Glomerular endothelial cell (primary cell): ENCODE data around the gene SHKBP1. TPM values are rescaled to one million over a fixed set of nuclear protein-coding genes. Genes with fewer than 3 reads are reported as not detected.

Source experiments
- DNase-seq: peaks from one replicate; pipeline ENCODE4 v3.0.0-alpha.2; 2011; ENCODE audit warnings: low read depth, low spot score; ENCODE audit errors: extremely low read depth
- total RNA-seq: library from RNA; depleted of rRNA; stranded (reverse); fragments of >200 nt; gene quantifications from 2 replicates; pipeline ENCODE4 v1.2.3, GENCODE V29; 2015

The SHKBP1 gene
- total RNA-seq, 1 donor from 2014 or later, result 91.4 TPM

DNA sequence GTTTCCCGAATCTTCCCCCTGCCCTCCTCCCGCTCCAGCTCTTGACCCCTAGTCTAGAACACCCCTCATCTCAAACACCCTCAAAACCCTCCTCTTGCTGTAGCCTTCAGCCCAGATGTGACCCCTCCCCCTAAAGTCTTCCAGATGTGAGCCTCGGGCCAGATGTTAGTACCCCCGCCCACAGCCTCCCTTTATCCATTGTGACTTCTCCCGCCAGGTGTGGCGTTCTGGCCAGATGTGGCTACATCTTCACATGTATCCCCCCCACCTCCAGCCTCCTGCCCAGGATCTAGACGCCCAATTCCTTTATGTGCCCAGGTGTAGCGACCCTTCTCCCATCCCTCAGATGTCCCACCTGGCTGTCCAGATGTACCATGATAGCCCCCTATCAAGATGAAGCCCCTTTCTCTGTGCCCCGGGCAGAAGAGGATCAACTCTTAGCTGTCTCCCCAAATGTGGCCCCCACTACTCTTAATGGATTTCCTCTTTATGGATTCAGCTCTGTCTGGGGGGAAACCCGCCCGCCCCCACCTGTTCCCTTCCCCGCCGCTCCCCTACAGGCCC is 24.0 kb downstream of the SHKBP1 start:
- DNase-seq, result no peak

DNA sequence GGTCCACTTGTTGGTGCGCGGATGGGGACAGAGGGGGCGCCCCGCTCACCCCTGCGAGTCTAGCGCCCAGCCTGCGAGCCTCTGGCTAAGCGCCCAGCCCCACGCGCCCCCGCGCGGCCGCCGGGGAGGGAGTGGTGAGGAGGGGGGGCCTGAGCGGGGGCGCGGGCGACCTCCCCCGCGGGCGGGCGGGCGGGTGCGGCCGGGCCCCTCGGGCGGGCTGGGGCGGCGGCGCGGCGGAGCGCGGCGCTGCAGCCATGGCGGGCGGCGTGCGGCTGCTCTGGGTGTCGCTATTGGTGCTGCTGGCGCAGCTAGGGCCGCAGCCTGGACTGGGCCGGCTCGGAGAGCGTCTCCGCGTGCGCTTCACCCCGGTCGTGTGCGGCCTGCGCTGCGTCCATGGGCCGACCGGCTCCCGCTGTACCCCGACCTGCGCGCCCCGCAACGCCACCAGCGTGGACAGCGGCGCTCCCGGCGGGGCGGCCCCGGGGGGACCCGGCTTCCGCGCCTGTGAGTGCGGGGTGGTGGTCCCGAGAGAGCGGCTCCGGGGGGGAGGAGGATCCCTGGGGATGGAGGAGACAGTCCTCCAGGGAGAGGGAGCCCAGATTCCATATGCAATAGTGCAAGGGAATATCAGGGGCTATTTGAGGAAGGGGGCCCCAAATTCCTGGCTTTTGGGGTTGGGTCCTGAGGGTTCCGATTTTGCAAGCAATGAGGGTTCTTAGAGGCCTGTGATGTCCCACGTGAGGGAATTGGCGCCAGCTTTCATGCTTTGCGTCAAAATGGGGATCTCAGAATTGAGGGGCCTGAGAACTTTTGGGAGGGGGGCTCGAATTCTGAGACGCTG is 24.7 kb downstream of the SHKBP1 start, which contains the start of gene LTBP4:
Gene LTBP4, plus strand, starts transcription at position 236 of the 841 bp plus-strand sequence. Its CDS starts 19 bp downstream, at position 255.
- DNase-seq, result no peak

GRCh38 chr19:40603071-40603388 is 26.4 kb downstream of the SHKBP1 start:
- DNase-seq, result no peak

GRCh38 chr19:40603389-40604170 is 26.9 kb downstream of the SHKBP1 start:
- no peak for DNase-seq

- DNase-seq, result no peak
Observed at GRCh38 chr19:40604171-40604646, 27.5 kb downstream of the SHKBP1 start.

DNA sequence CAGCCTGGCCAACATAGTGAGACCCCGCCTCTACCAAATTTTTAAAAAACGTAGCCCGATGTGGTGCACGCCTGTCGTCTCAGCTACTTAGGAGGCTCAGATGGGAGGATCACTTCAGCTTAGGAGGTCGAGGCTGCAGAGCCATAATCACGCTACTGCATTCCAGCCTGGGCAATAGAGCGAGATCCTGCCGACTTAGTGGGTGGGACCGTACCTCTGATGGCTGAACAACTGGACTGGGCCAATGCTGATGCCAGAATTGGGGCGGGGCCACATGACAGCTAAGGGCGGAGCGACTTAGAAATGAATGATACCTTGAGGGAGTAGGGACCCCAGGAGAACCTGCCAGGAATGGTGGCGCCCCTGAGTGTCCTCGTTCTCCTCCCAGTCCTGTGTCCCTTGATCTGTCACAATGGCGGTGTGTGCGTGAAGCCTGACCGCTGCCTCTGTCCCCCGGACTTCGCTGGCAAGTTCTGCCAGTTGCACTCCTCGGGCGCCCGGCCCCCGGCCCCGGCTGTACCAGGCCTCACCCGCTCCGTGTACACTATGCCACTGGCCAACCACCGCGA is 28.1 kb downstream of the SHKBP1 start:
- no peak for DNase-seq

GRCh38 chr19:40605216-40605971 is 28.7 kb downstream of the SHKBP1 start:
- DNase-seq, result no peak

GRCh38 chr19:40607311-40608239 is 30.9 kb downstream of the SHKBP1 start:
- DNase-seq, result no peak

GRCh38 chr19:40608240-40608621 is 31.6 kb downstream of the SHKBP1 start:
- no peak for DNase-seq

GRCh38 chr19:40608957-40609356 is 32.3 kb downstream of the SHKBP1 start:
- no peak for DNase-seq

- DNase-seq, result no peak
Observed at GRCh38 chr19:40609561-40610395, 33.1 kb downstream of the SHKBP1 start.

DNA sequence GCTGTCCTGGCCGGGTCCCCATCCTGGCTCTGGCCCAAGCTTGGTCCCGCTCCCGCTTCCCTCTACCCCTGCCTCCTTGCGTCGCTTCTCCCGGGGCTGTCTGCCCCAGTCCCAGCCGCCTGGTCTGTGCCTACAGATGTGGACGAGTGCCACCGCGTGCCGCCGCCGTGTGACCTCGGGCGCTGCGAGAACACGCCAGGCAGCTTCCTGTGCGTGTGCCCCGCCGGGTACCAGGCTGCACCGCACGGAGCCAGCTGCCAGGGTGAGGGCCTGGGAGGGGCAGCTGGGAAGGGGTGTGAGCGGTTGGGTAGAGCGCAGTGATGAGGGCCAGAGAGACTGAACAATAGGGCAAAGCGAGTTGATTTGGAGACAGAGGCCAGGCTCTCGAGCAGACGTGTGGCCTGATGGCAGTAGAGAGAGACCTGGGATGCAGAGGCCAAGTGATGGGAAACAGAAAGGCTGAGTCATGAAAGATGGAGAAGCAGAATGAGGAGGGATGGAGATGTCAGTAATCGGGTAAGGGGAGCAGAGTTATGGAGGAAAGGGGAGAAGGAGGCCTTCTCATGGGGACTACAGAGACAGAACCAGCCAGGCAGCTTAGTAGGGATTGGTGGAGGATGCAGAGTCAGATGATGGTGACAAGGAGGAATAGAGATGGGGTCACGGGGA is 33.9 kb downstream of the SHKBP1 start:
- no peak for DNase-seq

DNA sequence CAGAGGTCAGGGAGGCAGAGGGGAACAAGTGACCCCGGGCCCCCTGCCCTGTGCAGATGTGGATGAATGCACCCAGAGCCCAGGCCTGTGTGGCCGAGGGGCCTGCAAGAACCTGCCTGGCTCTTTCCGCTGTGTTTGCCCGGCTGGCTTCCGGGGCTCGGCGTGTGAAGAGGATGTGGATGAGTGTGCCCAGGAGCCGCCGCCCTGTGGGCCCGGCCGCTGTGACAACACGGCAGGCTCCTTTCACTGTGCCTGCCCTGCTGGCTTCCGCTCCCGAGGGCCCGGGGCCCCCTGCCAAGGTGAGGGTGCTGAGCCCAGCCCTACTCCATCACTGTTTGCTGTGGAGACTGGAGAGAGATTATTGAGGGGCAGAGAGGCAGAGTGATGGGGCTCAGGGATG is 34.4 kb downstream of the SHKBP1 start:
- no peak for DNase-seq

DNA sequence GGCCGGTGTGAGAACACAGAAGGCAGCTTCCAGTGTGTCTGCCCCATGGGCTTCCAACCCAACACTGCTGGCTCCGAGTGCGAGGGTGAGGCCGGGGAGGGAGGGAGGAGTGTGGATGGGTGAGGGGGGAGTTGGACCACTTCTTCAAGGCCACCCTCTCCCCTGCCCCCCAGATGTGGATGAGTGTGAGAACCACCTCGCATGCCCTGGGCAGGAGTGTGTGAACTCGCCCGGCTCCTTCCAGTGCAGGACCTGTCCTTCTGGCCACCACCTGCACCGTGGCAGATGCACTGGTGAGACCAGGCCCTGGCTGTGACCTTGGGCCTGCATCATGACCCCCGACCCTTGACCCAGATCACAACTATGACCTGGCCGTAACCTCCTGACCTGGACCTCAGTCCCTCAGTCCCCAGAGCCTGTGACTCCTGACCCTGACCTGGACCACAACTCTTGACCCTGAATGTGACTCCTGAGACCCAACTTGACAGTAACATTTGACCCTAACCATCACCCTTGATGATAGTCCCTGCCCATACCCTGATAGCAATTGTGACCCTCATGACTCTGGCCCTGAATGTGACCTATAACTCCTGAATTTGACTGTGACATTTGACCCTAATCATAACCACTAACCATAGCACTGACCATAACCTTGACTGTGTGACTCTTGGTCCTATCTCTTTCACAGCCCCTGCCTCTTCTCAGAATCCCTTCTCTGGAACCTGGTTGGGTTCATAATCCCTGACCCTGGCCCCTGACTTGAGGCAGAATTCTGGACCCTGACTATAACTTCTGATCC is 35.4 kb downstream of the SHKBP1 start:
- DNase-seq, result no peak

DNA sequence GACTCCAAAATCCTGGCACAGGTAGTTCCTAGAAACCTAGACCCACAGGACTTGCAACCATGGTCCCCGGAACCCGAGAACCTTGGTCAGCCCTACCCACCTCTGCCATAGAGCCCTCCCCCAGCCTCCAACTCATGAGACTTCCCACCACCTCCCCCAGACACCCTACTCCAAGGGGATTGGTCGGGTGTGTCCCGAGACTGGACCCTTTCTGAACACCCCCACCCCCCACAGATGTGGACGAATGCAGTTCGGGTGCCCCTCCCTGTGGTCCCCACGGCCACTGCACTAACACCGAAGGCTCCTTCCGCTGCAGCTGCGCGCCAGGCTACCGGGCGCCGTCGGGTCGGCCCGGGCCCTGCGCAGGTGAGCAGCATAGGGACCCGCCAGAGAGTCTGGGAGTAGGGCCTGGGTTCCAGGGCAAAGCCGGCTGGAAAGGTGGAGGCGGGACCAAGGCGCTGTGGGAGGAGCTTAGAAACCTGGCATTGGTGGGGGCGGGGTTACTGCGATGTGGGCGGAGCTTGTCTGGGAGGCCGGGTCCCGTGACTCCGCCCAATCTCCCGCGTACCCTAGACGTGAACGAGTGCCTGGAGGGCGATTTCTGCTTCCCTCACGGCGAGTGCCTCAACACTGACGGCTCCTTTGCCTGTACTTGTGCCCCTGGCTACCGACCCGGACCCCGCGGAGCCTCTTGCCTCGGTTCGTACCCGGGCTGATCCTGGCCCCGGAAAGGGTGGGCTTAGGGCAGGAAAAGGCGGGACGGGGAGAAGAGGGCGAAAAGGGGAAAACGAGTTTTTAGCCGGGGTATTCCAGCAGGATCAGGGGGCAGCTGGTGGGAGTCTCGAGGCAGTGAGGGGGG is 36.4 kb downstream of the SHKBP1 start:
- DNase-seq, result no peak
